NB4 (cell line): Measurements from ENCODE around the gene ZBTB43.

ENCODE experiments used
- CTCF ChIP-seq: IDR thresholded peaks from one replicate; pipeline ENCODE4 v1.5.1; 2012; ENCODE audit warnings: low read depth, low read length
- POLR2A ChIP-seq: IDR thresholded peaks from 2 replicates; pipeline ENCODE4 v1.6.1; 2011; ENCODE audit warnings: mild to moderate bottlenecking; ENCODE audit not compliant: insufficient read length; ENCODE audit errors: extremely low read depth

GRCh38 chr9:126830827-126831226, 26.0 kb downstream of the ZBTB43 start:
- TF ChIP-seq CTCF: no peak
- TF ChIP-seq POLR2A: no peak
